Stimulated activated CD8-positive, alpha-beta memory T cell treated with anti-CD3 and anti-CD28 coated beads, Interleukin-12 subunit alpha, Interleukin-12 subunit beta, amount 100 ng/mL, for 4 hours (primary cell): ENCODE results near the gene SERPING1.

Source experiments
- DNase-seq: peaks from one replicate; pipeline ENCODE4 v3.0.0-alpha.2; 2020; ENCODE audit warnings: low read depth

Gene SERPING1

GRCh38 chr11:57597916-57598830 lies 688 bp downstream of the SERPING1 start:
- no peak for DNase-seq

- no peak for DNase-seq
These were observed 1.3 kb downstream of the SERPING1 start for GRCh38 chr11:57598831-57599155.

- DNase-seq, result no peak
These were observed 1.9 kb downstream of the SERPING1 start for GRCh38 chr11:57599381-57599780.

DNA sequence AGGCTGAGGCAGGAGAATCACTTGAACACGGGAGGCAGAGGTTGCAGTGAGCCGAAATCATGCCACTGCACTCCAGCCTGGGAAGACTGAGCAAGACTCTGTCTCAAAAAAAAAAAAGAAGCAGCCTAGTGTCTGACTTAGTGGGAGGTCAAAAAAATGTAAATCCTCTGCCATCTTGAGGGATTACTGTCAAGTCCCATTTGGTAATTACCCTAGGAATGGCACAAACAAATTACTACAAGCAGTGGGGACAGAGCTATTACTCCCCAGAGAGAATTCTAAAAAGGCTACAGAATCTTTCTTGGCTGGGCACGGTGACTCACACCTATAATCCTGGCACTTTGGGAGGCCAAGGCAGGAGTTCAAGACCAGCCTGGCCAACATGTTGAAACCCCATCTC lies 3.8 kb downstream of the SERPING1 start:
- no peak for DNase-seq

- no peak for DNase-seq
These were observed 7.0 kb downstream of the SERPING1 start for GRCh38 chr11:57604296-57605027.

DNA sequence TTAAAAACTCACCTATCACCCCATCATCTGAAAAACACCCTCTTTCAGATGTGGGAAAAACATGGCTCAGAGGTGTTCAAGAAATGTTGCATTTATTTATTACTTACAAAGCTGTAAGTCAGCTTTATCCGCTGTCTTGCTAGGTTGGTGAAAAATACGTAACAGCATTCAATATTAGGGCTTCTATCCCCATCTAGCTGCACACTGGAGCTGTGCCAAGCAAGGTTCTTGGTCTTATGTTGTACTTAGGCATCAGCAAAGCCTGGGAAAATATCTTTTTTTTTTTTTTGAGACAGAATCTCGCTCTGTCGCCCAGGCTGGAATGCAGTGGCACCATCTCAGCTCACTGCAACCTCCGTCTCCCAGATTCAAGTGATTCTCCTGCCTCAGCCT lies 7.5 kb downstream of the SERPING1 start:
- no peak for DNase-seq

DNA sequence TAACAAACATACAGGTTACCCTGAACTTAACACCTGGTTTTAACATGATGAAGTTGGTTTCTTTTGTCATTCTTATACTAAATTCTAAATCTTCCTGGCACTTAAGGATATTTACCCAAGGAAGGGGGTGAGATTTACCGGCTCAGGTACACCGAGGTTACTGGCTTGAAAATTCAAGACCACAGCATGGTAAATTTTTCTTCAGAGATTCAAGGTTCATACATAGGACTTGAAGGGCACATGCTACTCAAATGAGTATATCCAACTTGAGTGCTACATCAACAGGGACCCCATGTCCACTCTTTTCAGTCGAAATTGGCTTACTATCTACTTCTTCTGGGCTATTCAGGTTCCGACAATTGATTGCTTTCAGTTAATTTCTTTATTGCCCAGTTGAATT lies 12.7 kb downstream of the SERPING1 start:
- no peak for DNase-seq

DNA sequence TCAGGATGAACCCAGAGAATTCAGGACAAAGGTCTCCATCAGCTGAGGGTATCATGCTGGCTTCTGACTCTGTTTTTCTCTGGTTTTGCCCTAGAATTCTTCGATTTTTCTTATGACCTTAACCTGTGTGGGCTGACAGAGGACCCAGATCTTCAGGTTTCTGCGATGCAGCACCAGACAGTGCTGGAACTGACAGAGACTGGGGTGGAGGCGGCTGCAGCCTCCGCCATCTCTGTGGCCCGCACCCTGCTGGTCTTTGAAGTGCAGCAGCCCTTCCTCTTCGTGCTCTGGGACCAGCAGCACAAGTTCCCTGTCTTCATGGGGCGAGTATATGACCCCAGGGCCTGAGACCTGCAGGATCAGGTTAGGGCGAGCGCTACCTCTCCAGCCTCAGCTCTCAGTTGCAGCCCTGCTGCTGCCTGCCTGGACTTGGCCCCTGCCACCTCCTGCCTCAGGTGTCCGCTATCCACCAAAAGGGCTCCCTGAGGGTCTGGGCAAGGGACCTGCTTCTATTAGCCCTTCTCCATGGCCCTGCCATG lies 16.8 kb downstream of the SERPING1 start:
- no peak for DNase-seq

GRCh38 chr11:57615308-57615707 lies 17.8 kb downstream of the SERPING1 start:
- DNase-seq, result no peak

- no peak for DNase-seq
These were observed 19.1 kb downstream of the SERPING1 start for GRCh38 chr11:57616595-57616994.

GRCh38 chr11:57618438-57618837 lies 21.0 kb downstream of the SERPING1 start:
- no peak for DNase-seq

- no peak for DNase-seq
These were observed 21.8 kb downstream of the SERPING1 start for GRCh38 chr11:57619331-57619730.

DNA sequence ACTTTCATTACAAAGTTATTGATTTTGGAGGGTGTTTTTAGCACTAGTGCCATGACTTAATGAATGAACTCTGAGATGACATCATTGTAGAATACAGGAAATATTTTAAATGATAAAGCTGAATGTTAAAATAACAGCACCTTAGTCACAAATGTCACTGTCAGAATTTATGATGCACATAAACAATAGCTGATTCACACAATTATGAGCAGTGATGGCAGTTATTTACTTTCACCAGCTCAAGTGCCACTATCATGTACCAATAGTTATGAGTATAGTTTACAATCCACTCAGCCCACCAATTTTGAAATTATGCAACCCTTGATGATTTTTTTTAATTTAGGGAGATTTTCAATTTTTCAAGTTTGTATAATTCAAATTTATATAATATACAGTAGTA lies 23.0 kb downstream of the SERPING1 start:
- DNase-seq, result no peak

- no peak for DNase-seq
These were observed 24.8 kb downstream of the SERPING1 start for GRCh38 chr11:57622263-57622662.

- DNase-seq, result no peak
These were observed 27.4 kb downstream of the SERPING1 start for GRCh38 chr11:57624864-57625263.

DNA sequence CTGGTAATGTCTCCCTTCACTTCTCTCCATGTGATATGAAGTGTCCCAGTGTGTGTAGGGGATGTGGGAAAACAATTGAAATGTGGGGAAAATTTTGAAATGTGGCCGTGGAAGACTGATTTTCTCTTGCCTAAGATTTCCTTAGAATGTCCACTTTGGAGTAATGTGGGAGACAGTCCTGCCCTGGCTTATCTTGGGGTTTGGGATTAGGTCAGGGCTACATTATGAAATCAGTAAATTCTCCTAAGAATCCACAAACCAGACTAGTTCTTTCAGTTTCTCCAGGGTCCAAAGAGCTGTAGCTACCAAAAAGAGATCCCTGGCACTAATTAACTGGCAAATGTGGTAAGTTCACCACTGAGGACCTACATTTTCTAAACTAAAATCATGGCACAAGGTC lies 29.4 kb downstream of the SERPING1 start:
- DNase-seq, result no peak

GRCh38 chr11:57630171-57630570 lies 32.7 kb downstream of the SERPING1 start:
- no peak for DNase-seq

DNA sequence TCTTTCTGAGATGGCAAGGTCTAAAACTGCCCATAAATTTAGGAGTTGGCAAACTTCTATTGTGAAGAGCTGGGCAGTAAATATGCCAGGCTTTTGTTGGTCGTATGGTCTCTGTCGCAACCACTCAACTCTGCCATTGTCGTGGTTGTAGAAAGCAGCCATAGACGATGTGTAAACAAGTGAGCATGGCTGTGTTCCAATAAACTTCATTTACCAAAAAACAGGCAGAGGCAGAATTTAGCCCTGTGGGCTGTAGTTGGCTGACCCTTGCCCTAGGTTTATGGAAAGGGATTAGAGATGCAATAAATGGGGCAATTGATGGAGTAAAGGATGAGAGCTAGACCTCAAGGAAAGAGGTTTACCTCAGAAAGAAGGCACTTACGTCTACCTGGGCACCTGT lies 34.6 kb downstream of the SERPING1 start:
- no peak for DNase-seq

- DNase-seq, result no peak
These were observed 36.0 kb downstream of the SERPING1 start for GRCh38 chr11:57633394-57634070.

DNA sequence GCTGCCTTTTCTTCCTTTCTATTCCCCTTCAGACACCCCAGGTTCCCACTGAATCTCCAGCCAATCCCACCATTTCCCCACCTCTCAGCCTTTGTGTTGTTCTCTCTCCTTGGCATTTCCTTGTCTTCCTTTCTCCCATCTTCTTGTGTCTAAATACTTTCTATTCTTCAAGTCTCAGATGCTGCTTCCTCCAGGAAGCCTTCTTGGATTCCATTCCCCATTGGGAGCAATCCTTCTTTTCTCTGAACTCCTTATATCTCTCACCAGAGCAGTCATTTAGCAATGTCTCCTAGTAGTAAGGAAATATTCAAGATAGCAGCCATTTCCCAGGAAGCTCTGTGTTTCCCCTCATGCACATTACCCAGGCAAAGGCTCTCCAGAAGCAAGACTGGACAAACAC lies 36.8 kb downstream of the SERPING1 start:
- DNase-seq, result no peak

DNA sequence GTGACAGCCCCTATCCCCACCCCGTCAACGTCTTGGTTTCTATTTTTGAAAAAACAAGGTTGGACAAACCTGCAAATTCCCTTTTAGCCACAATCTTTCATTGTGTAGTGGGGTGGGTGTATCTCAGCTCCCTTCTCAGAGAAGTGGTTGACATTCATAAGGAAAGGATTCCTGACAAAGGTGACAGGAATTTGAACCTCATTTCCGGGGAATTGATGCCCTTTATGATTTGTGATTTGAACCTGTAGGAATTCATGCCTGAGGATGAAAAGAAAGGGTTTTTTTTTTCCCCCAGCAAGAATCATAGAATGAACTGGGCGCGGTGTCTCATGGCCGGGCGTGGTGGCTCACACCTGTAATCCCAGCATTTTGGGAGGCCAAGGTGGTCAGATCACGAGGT lies 37.8 kb downstream of the SERPING1 start:
- no peak for DNase-seq

- no peak for DNase-seq
These were observed 40.1 kb downstream of the SERPING1 start for GRCh38 chr11:57637626-57638004.
